Pancreas (tissue), 10 donors: ENCODE measurements around the gene USP11. TPM values are rescaled to one million over a fixed set of nuclear protein-coding genes. Genes with fewer than 3 reads are reported as not detected.

Experiments
- ATAC-seq, 4 donors: fragments of 200-7000 bp; cut with Tn5 transposase; one replicate each; pipeline versions ENCODE4 v1.8.0 to v1.9.1; 2020; ENCODE audit warnings: mild to moderate bottlenecking in 4 of 4, moderate library complexity in 4 of 4
- DNase-seq, 6 donors: peaks; one replicate each; pipeline ENCODE4 v3.0.0-alpha.2; 2020
- FAIRE-seq: peaks from 2 replicates; lab custom pipeline; 2012; peaks lifted over from hg19 to GRCh38; lab: Jason Lieb, UNC
- H3K27ac ChIP-seq, 4 donors: fragments of 200-600 bp; sonication (generic); 1 replicate in 3 of 4; 2 replicates in 1 of 4; pipeline versions ENCODE4 v1.5.0 to v1.8.0; 2020
- H3K27me3 ChIP-seq, 4 donors: fragments of 200-600 bp; one replicate each; pipeline ENCODE4 v1.8.0; 2021
- H3K36me3 ChIP-seq, 3 donors: fragments of 200-600 bp; sonication (generic) in 1 of 3; one replicate each; pipeline versions ENCODE4 v1.5.0 to v1.8.0; 2020 to 2021
- H3K4me1 ChIP-seq, 3 donors: fragments of 200-600 bp; one replicate each; pipeline ENCODE4 v1.8.0; 2021
- H3K4me3 ChIP-seq, 4 donors: fragments of 200-600 bp; sonication (generic) in 2 of 4; one replicate each; pipeline versions ENCODE4 v1.5.0 to v1.8.0; 2020 to 2021
- H3K9me3 ChIP-seq, 4 donors: fragments of 200-600 bp; one replicate each; pipeline ENCODE4 v1.8.0; 2021
- WGBS, 2 donors: extraction: QIAGEN DNeasy Blood & Tissue Kit; methylation state at CpG; one replicate each; pipeline ENCODE4 v1.1.7; 2013; 5-methylcytosine and 5-hydroxymethylcytosine counted together
- intact Hi-C, 3 donors: fragments of 100-400 bp; cut with DNase I; formaldehyde crosslinking; loops; one replicate each; pipeline versions ENCODE4 v1.11.1 to v1.14.2; 2022
- polyA plus RNA-seq, 2 donors: library from polyadenylated mRNA; stranded (reverse); fragments of 200-250 nt; gene quantifications; one replicate each; pipeline ENCODE4 v1.2.3, GENCODE V29; 2013
- total RNA-seq, 6 donors: library from RNA; stranded (reverse); fragmentation: NEBNext Ultra II Directional in 4 of 6; extraction: Animal tissue kit (Norgen Biotek cat#: 25700) in 4 of 6; gene quantifications; one replicate each; pipeline versions ENCODE4 v1.2.1 to v1.2.4, GENCODE V29; 2021 to 2023
- TF ChIP-seq, protein P1 (sequence below), 4 donors: fragments of 200-600 bp; sonication (generic) in 3 of 4; IDR thresholded peaks; one replicate each; pipeline versions ENCODE4 v1.5.0 to v1.8.0; 2021; ENCODE audit warnings: antibody characterized with exemption in 4 of 4
- donor health status: healthy with polysubstance abuse.
- donor health status: DM: no; HTN: no; CAD: no; lungs with moderate emphysema.
- donor health status: DM: no; HTN: no; CAD: no.
- donor health status: control.
- donor health status: control.
- donor health status: Bipolar disorder and iron deficiency.
- donor health status: DM: yes; HTN: yes; CAD: no.
- donor health status: DM: no; HTN: no; CAD: no.
- donor health status: DM: no; HTN: no; CAD: no.
- donor health status: DM: yes; HTN: yes; CAD: no.

USP11 gene
- total and polyA plus RNA-seq, 8 donors: 17.6 to 58.4 (median 25.3) TPM

DNA sequence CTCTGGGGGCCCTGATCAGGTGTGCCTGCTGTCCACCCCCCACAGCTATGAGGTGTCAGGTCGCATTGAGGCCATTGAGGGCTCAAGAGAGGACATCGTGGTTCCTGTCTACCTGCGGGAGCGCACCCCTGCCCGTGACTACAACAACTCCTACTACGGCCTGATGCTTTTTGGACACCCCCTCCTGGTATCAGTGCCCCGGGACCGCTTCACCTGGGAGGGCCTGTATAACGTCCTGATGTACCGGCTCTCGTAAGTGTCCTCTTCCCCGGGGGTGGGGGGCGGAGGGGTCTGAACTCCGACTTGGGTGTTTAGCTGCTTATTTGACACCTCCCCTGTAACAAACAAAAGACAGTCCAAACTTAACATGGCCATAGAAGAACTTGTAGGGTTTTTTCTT lies 10.5 kb downstream of the USP11 start:
- FAIRE-seq: no peak

DNA sequence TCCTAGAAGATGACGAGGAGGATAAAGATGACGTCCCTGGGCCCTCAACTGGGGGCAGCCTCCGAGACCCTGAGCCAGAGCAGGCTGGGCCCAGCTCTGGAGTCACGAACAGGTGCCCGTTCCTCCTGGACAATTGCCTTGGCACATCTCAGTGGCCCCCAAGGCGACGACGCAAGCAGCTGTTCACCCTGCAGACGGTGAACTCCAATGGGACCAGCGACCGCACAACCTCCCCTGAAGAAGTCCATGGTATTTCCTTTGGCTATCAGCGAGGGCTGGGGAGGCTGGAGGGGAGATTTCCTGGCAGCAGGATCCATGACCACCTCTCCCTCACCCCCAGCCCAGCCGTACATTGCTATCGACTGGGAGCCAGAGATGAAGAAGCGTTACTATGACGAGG lies 11.9 kb downstream of the USP11 start:
- WGBS, 2 donors: 91 to 96% methylated on average over 16 of the region's 16 CpGs
- Histone ChIP-seq H3K27me3 (no peaks in the 10 kb centered on the region), H3K9me3 (no peaks in the 10 kb centered on the region), H3K36me3 (no peaks in the 10 kb centered on the region), H3K4me3 (no peak overlapping the region), H3K4me1 (no peaks in the 10 kb centered on the region), H3K27ac (no peak overlapping the region)
- no peak for FAIRE-seq
- TF ChIP-seq, protein P1, sequence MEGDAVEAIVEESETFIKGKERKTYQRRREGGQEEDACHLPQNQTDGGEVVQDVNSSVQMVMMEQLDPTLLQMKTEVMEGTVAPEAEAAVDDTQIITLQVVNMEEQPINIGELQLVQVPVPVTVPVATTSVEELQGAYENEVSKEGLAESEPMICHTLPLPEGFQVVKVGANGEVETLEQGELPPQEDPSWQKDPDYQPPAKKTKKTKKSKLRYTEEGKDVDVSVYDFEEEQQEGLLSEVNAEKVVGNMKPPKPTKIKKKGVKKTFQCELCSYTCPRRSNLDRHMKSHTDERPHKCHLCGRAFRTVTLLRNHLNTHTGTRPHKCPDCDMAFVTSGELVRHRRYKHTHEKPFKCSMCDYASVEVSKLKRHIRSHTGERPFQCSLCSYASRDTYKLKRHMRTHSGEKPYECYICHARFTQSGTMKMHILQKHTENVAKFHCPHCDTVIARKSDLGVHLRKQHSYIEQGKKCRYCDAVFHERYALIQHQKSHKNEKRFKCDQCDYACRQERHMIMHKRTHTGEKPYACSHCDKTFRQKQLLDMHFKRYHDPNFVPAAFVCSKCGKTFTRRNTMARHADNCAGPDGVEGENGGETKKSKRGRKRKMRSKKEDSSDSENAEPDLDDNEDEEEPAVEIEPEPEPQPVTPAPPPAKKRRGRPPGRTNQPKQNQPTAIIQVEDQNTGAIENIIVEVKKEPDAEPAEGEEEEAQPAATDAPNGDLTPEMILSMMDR (IDR thresholded peaks at IDR 0.05): no peak
- intact Hi-C loops: no loop called here
- no peak for DNase-seq
- ATAC-seq: no peak

More for the DNA sequence above, 10.5 kb downstream of the USP11 start:
- Histone ChIP-seq H3K36me3 (no peaks in the 10 kb centered on the region), H3K27ac (no peak overlapping the region), H3K4me3 (no peak overlapping the region), H3K9me3 (no peaks in the 10 kb centered on the region), H3K4me1 (no peaks in the 10 kb centered on the region), H3K27me3 (no peaks in the 10 kb centered on the region)
- DNase-seq: no peak
- no peak for ATAC-seq
- WGBS, 2 donors: 93 to 95% methylated on average over 14 of the region's 14 CpGs
- TF ChIP-seq, protein P1 (IDR thresholded peaks at IDR 0.05): no peak
- intact Hi-C loops: no loop called here

DNA sequence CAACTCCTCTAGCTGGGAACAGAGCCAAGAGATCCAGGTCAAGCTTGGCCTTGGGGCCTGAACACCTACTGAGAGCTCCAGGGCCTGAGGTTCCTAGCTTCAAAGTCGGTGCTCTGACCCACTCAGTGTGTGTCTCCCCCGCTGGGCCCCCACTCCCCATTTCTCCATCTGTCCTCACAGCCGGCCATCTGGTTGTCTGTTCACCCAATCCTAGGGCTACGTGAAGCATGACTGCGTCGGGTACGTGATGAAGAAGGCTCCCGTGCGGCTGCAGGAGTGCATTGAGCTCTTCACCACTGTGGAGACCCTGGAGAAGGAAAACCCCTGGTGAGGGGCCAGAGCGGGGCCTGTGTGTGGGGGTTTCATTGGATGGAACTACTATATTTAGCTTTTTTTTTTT lies 12.3 kb downstream of the USP11 start:
- TF ChIP-seq, protein P1 (IDR thresholded peaks at IDR 0.05): no peak
- DNase-seq (no peak), FAIRE-seq (no peak), ATAC-seq (no peak)
- Histone ChIP-seq H3K36me3 (no peaks in the 10 kb centered on the region), H3K27me3 (no peaks in the 10 kb centered on the region), H3K4me1 (no peaks in the 10 kb centered on the region), H3K9me3 (no peaks in the 10 kb centered on the region), H3K27ac (no peak overlapping the region), H3K4me3 (no peak overlapping the region)
- WGBS, 2 donors: 86 to 93% methylated on average over 10 of the region's 10 CpGs
- intact Hi-C loops: no loop called here

DNA sequence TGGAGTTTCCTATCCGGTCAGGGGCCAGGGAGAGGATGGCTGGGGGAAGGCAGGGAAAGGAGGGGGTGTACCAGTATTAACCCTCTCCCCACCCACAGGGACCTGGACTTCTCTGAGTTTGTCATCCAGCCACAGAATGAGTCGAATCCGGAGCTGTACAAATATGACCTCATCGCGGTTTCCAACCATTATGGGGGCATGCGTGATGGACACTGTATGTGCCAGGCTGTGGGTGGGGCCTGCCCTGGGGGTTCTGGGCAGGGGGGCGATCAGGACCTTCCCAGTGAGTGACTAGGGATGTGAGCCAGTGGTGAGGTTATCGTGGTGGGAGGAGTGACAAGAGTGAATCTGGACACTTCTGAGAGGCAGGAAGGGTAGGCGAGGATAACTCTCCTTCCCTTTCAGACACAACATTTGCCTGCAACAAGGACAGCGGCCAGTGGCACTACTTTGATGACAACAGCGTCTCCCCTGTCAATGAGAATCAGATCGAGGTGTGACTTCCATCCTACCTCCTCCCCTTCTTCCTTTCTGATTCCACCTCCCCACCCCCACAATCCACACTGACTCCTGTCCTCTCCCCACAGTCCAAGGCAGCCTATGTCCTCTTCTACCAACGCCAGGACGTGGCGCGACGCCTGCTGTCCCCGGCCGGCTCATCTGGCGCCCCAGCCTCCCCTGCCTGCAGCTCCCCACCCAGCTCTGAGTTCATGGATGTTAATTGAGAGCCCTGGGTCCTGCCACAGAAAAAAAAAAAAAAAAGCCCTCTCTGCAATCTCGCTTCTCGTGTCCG lies 14.6 kb downstream of the USP11 start:
- H3K4me3 ChIP-seq: no peak overlapping the region
- no peaks in the 10 kb centered on the region for H3K9me3 ChIP-seq
- ATAC-seq (no peak), FAIRE-seq (no peak), DNase-seq (no peak)
- TF ChIP-seq, protein P1 (IDR thresholded peaks at IDR 0.05): no peak
- H3K4me1 ChIP-seq: no peaks in the 10 kb centered on the region
- H3K36me3 ChIP-seq: no peaks in the 10 kb centered on the region
- no peaks in the 10 kb centered on the region for H3K27me3 ChIP-seq
- H3K27ac ChIP-seq: no peak overlapping the region
- intact Hi-C loops: no loop called here
- WGBS, 2 donors: 77 to 86% methylated on average over 23 of the region's 23 CpGs

DNA sequence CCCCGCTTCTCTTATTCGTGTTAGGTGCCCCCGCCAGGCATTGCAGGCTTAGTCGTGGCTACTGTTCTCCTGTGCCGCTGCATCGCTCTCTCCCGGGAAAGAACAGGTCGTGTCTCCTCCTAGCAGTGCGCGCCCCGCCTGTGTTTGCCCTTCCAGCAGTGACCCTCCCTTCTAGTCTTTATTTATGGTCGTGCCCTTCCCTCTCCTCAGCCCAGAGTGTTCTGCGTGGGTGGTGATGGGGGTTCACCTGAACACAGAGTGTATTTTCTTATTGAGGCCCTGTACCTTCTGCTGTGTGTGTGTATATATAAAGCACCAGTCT lies 15.2 kb downstream of the USP11 start:
- TF ChIP-seq, protein P1 (IDR thresholded peaks at IDR 0.05): no peak

More for the DNA sequence above, 15.2 kb downstream of the USP11 start:
- Histone ChIP-seq H3K4me3 (no peak overlapping the region), H3K27me3 (no peaks in the 10 kb centered on the region), H3K27ac (no peak overlapping the region), H3K4me1 (no peaks in the 10 kb centered on the region), H3K36me3 (no peaks in the 10 kb centered on the region), H3K9me3 (no peaks in the 10 kb centered on the region)
- 64 to 86% methylated on average over 13 of the region's 13 CpGs for WGBS, 2 donors
- ATAC-seq (no peak), FAIRE-seq (no peak), DNase-seq (no peak)
- intact Hi-C loops: no loop called here
